IMR-90 (cell line): ENCODE data around the gene THADA.

Experiments used
- BHLHE40 ChIP-seq: fragments of 150-350 bp; IDR thresholded peaks from 2 replicates; pipeline ENCODE4 v1.6.1; 2016; ENCODE audit warnings: mild to moderate bottlenecking, low read depth, low read length
- CTCF ChIP-seq: conservative IDR thresholded peaks from 2 replicates; pipeline ENCODE4 v1.5.1; 2012; ENCODE audit warnings: mild to moderate bottlenecking, low read depth, low read length, improper control_type of control experiment
- ELK1 ChIP-seq: fragments of 150-350 bp; IDR thresholded peaks from 2 replicates; pipeline ENCODE4 v1.6.1; 2016; ENCODE audit warnings: low read depth, mild to moderate bottlenecking, low read length, moderate library complexity, borderline replicate concordance
- MAFK ChIP-seq: IDR thresholded peaks from 2 replicates; pipeline ENCODE4 v1.6.1; 2012; ENCODE audit warnings: low read depth, low read length, improper control_type of control experiment
- MXI1 ChIP-seq: IDR thresholded peaks from 2 replicates; pipeline ENCODE4 v1.6.1; 2012; ENCODE audit warnings: low read depth, mild to moderate bottlenecking, low read length, moderate library complexity, borderline replicate concordance
- POLR2A ChIP-seq: IDR thresholded peaks from 2 replicates; pipeline ENCODE4 v1.6.1; 2012; ENCODE audit warnings: mild to moderate bottlenecking, low read depth, low read length
- RAD21 ChIP-seq: IDR thresholded peaks from 2 replicates; pipeline ENCODE4 v1.6.1; 2012; ENCODE audit warnings: low read length, improper control_type of control experiment
- RCOR1 ChIP-seq: IDR thresholded peaks from 2 replicates; pipeline ENCODE4 v1.6.1; 2012; ENCODE audit warnings: mild to moderate bottlenecking, low read length, improper control_type of control experiment; ENCODE audit not compliant: insufficient replicate concordance
- SMC3 ChIP-seq: fragments of 150-350 bp; IDR thresholded peaks from 2 replicates; pipeline ENCODE4 v1.6.1; 2016; ENCODE audit warnings: low read depth, mild to moderate bottlenecking, antibody characterized with exemption, low read length, moderate library complexity
- USF2 ChIP-seq: fragments of 150-350 bp; IDR thresholded peaks from 2 replicates; pipeline ENCODE4 v1.6.1; 2017; ENCODE audit warnings: mild to moderate bottlenecking, antibody characterized with exemption, low read length, low read depth

DNA sequence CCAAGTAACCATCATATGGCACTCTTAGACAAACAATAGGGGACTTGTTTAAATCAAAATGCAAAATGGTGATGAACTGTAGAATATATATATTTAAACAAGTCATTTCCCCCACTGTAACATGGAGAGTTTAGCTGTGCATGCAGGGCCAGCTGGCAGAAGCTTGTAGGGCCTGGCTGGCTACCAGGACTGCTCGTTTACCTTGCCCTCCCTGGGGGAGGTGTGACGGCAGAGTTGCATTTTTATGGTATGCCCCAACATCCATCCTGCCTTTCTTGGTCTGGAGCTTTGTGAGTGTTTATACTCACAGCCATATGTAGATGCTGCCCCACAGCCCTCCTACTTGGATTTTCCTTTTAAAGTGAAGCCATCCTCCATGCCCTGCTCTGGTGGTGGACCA is 267.7 kb downstream of the THADA start:
- TF ChIP-seq CTCF: no peak
- TF ChIP-seq POLR2A: no peak
- no peak for TF ChIP-seq ELK1
- TF ChIP-seq SMC3: no peak
- TF ChIP-seq USF2: no peak
- TF ChIP-seq MXI1: no peak
- TF ChIP-seq RCOR1: no peak
- TF ChIP-seq BHLHE40: no peak
- TF ChIP-seq MAFK: no peak
- no peak for TF ChIP-seq RAD21
